ENCODE measurements around the gene NOSIP. TPM values are rescaled to one million over a fixed set of nuclear protein-coding genes. Genes with fewer than 3 reads are reported as not detected.

Gene NOSIP
- 71.4 and 98.5 TPM in 2 replicates for total RNA-seq

GRCh38 chr19:49580264-49581006, at the start of gene NOSIP:
Gene NOSIP, minus strand, starts transcription at chr19:49580556. Its CDS starts 19,865 bp downstream, at chr19:49560691.

GRCh38 chr19:49590971-49591730, 10.8 kb upstream of the NOSIP start, which contains the start of gene PRR12:
Gene PRR12, plus strand, starts transcription at chr19:49591182. Its CDS starts 473 bp downstream, at chr19:49591655.

GRCh38 chr19:49581007-49581508, 702 bp upstream of the NOSIP start, which contains the start of gene PRRG2:
Gene PRRG2, plus strand, starts transcription at chr19:49581316. Its CDS starts 1,904 bp downstream, at chr19:49583220.

Small RNAs within 50 kb of the gene (small RNA-seq; reads per million reads assigned to genes)
- gene RF00019 = not detected

Other genes with a start within 250 kb of the NOSIP start
- gene CD37, start 245.2 kb downstream of the NOSIP start, total RNA-seq = not detected in 2 replicates
- gene TEAD2, start 218.1 kb downstream of the NOSIP start, total RNA-seq = 5.9 and 16.0 TPM in 2 replicates
- gene DKKL1, start 216.7 kb downstream of the NOSIP start, total RNA-seq = not detected in 2 replicates
- gene KASH5, start 192.3 kb downstream of the NOSIP start, total RNA-seq = not detected in 2 replicates
- not detected in 2 replicates for gene PTH2, start 157.1 kb downstream of the NOSIP start, total RNA-seq
- gene GFY, start 155.2 kb downstream of the NOSIP start, total RNA-seq = not detected in 2 replicates
- gene SLC17A7, start 139.0 kb downstream of the NOSIP start, total RNA-seq = 0.20 and 0.37 TPM in 2 replicates
- 97.6 and 120 TPM in 2 replicates for gene PIH1D1, start 128.7 kb downstream of the NOSIP start, total RNA-seq
- gene ALDH16A1, start 127.3 kb downstream of the NOSIP start, total RNA-seq = 27.2 and 35.2 TPM in 2 replicates
- gene FLT3LG, start 106.3 kb downstream of the NOSIP start, total RNA-seq = 4.3 and 7.0 TPM in 2 replicates
- 2,138 and 3,125 TPM in 2 replicates for gene RPL13A, start 92.9 kb downstream of the NOSIP start, total RNA-seq
- gene RPS11, start 84.1 kb downstream of the NOSIP start, total RNA-seq = 1,170 and 3,867 TPM in 2 replicates
- 19.7 and 36.4 TPM in 2 replicates for gene FCGRT, start 67.9 kb downstream of the NOSIP start, total RNA-seq
- 135 and 207 TPM in 2 replicates for gene RCN3, start 52.6 kb downstream of the NOSIP start, total RNA-seq
- 0.37 and 0.39 TPM in 2 replicates for gene PRRG2, start 760 bp upstream of the NOSIP start, total RNA-seq
- gene PRR12, start 10.6 kb upstream of the NOSIP start, total RNA-seq = 2.6 and 3.5 TPM in 2 replicates
- 39.3 and 42.0 TPM in 2 replicates for gene RRAS, start 59.6 kb upstream of the NOSIP start, total RNA-seq
- 15.4 and 19.9 TPM in 2 replicates for gene SCAF1, start 61.7 kb upstream of the NOSIP start, total RNA-seq
- 47.5 and 53.3 TPM in 2 replicates for gene IRF3, start 85.3 kb upstream of the NOSIP start, total RNA-seq
- gene BCL2L12, start 85.4 kb upstream of the NOSIP start, total RNA-seq = 5.9 and 9.4 TPM in 2 replicates
- gene PRMT1, start 96.7 kb upstream of the NOSIP start, total RNA-seq = 341 and 403 TPM in 2 replicates
- 0.73 and 1.2 TPM in 2 replicates for gene ADM5, start 109.0 kb upstream of the NOSIP start, total RNA-seq
- 16.0 and 22.0 TPM in 2 replicates for gene CPT1C, start 110.6 kb upstream of the NOSIP start, total RNA-seq
- gene TSKS, start 182.8 kb upstream of the NOSIP start, total RNA-seq = 0.59 and 1.5 TPM in 2 replicates
- gene AP2A1, start 186.4 kb upstream of the NOSIP start, total RNA-seq = 131 and 140 TPM in 2 replicates
- gene FUZ, start 232.7 kb upstream of the NOSIP start, total RNA-seq = 16.4 and 23.1 TPM in 2 replicates
- 14.9 and 16.2 TPM in 2 replicates for gene MED25, start 237.7 kb upstream of the NOSIP start, total RNA-seq